DMS153 treated with DMSO at 0.1 percent for 48 hours (cell line): ENCODE measurements around the gene ARHGAP26.

Source experiments
- DNase-seq: peaks from one replicate; lab custom pipeline; 2025; ENCODE audit not compliant: unreplicated experiment; lab: John Stamatoyannopoulos, UW

Gene ARHGAP26

DNA sequence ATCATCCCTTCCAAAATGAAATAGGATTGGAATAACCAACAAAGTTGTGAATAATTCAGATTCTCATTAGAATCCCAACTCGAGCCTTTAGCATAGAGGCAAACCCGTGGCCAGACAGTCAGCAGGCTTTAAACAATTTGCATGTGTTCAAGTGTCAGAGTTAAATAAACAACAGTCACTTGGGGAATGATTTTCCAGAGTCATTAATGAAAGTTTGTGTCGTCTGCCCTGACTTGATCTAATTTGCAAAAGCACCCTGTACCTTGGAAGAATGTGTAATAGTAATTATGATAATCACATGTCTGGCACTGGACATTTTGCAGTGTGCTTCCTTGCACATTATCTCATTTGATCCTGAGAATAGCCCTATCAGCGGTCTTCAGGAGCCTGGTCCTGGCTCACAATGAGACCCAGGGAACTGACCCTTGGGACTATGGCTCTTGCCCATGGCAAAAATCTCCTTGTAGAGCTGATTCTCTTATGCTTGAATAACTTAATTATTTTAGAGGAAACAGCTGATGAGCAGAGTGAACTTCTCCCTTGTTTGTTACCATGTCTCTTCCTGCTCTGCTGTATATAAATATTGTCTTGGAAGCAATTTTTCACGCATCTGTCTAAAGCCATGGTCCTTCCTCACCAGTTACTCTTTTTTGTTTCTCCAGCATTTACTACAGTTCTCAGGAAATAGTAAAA, 360.6 kb downstream of the ARHGAP26 start:
- DNase-seq = no peak

DNA sequence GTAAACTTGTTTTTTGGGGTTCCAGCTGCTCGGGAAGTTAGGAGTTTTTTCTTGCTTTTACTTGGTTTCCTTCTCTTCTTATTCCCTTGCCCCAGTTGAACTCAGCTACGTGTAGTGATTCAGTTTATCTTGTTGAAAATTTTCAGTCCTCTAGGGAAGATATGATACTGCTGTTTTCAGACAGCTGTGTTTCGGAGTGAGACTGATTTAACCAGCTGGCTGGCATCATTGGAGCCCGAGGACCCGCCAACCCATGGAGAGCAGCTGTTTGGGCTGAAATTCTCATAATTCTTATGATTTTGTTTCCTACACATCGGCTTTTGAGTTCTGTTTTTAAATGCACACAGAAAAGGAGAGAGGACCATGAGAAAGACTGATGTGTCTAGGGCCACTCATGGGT, 361.8 kb downstream of the ARHGAP26 start:
- DNase-seq = no peak

DNA sequence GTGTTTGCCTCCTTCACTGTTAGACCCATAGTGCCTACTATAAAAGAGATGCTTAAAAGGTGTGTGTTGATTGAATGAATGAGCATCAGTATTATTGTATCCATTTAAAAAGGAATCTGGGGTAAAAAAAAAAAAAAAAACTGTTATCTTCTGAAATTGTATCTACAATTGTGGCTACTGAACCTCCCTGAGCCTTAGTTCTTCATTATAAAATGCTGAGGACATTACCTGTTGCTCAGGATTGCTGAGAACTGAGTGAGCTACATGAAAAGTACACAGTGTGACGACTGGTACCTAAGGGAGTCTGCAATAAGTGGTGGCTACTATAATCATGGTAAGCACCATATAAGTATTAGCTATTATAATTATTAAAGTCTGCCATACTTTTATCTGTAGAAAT, 362.6 kb downstream of the ARHGAP26 start:
- DNase-seq = no peak

DNA sequence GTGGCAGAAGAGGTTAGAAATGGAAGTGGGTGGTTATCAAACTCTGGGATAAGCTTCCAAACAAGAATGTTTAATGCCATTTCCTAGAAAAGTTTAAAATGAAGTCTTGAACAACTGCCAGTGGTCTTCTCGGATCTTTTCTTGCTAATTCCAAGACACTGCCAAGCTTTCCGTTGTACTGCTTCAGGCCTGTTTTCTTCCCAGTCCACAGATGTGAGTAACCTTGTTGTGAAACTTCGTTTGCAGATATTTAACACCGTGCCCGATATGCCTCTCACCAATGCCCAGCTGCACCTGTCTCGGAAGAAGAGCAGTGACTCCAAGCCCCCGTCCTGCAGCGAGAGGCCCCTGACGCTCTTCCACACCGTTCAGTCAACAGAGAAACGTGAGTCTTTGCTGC, 363.5 kb downstream of the ARHGAP26 start:
- DNase-seq = no peak

DNA sequence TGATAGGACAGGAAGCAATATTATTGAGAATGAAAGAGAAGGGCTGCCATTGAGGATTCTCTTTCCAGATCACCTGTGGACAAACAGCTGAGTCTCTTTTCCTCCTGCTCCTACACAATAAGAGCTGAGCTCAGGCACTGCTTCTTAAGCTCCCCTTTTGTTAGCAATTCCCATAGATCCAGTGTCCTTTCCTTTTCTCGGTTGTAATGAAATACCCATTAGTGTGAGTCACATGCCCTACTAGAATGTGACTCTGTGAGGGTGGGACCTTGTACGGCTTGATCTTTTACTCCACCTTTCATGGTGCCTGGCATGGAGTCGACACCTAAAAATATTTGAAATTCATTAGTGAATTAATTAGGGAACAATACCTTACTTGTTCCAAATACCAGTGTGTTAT, 364.1 kb downstream of the ARHGAP26 start:
- DNase-seq = no peak

DNA sequence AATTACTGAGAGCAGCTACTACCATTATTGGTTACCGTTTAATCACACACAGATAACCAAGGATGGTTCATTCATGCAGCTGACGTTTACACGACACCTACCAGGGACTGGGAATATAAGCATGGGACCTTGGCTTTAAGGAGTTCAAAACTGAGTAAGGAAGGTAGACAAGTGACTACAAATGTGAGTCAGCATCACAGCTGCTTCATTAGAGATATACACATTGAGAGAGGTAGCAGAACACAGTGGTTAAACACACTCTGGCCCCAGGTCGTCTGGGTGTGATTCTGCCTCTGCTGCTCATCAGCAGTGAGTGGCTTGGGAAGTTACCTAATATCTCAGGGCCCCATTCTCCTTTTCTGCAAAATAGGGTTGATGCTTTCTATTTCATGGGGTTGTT, 364.7 kb downstream of the ARHGAP26 start:
- DNase-seq = no peak

DNA sequence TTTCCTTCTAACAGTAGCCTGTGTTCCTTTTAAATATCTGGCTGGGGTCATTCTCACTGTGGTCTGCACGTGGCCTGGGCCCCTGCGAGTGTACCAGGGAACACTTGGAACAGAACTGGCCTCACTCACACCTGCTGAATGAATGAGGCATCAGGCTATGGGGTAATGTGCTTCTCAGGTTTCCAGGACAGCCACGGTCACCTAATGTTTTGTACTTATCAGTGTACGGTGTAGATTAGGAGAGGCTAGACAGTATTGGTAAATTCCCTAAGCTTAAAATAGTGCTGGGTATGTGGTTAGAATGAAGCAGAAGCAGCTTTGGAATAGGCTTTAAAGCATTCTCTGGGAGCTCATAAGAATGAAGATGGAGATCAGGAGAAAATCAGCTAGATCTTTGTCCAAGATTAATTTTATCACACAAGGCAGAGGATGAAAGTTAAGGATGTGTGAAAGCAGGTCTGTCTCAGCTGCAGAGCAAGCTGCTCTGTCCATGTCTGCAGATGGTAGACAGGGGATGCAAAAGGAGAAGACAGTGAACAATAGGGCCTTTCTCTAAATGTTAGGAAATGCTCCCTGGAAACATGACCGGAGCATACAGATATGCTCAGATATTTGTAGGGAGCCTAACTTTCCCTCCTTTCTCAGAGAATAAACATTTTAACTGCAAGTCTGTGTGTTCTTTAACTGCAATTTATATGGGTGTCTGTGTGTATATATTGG, 365.8 kb downstream of the ARHGAP26 start:
- DNase-seq = no peak

DNA sequence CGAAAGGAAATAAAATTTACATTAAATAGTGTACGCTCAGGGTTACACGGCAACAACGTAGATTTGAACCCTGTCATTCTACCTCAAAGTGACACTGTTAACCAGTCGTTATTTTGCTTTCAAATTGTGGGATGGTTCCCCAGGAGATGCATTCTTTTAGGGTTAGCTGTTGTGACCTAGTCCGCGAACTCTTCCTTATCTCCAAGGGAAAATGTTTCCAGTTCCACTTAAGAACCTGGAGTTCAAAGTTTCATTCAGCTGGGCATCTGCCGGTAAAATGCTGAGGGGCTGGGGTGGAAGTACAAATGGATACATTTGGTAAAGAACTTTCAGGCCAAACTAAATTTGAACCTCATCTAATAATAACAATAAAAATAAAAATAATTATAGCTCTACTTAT, 368.7 kb downstream of the ARHGAP26 start:
- DNase-seq = no peak

DNA sequence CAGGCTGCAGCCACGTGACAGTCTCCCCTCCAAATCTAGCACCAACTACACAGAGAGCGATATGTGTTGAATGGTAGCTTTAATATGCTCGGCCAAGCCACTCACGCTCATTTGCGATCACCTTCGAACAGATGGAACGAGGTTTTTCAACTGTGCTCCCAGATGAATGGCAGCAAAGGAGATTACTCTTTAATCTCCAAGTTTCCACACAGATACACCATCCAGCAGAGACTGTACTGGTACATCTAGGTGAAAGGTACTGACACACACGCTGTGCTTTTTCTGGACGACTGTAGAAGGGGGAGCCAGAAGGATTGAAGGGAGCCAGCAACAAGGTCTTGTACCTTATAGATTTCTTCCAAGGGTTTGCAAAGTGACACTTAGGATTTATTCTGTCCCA, 369.4 kb downstream of the ARHGAP26 start:
- no peak for DNase-seq

DNA sequence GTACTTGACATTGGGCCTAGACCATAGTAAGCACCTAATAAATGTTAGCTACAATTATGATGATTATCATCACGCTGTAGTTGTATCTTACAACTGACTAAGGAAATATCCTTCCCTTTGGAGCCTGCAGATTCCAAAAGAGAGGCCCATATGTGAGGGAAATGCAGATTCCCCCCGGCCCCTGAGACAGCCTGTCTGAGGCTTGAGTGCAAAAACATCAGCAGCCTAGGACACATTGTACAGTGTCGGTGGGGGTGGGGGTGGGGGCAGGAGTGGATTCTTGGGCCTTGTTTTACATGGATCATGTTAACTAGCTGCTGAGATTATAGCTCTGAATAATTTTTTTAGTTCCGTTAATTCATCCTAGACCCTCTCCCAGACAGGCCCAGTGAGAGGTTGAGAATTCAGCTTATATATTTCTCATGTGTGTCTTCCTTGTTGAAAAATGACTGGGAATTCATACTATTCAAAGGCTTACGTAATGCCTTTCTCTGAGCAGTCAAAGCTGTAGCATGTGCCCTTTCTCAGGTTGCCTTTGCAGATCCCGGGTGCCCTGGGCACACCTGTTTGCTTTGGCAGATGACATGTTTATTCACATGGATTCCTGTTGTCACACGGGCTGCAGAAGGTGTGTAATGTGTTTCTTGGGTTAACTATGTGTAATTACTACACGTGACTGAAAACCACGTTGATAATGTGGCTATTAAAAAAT, 370.5 kb downstream of the ARHGAP26 start:
- DNase-seq = peak; percentile 85

DNA sequence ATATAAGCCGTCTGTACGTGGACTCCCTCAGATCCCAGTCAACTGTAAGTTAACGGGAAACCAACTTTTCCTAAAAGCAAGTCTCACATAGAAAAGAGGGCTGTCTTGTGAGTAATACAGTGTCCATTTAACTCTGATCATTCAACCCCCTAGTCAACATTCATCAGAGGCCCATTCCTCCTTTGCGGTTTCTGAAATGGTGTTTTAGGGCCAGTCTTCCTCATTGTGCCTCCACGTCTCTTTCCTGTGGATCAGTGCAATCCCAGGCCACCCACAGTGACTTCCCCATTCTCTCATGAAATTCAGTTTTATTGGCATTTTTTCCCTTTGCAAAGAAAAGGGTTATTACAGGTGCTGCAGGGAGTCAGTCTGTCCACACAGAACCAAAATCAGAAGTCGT, 371.5 kb downstream of the ARHGAP26 start:
- no peak for DNase-seq

DNA sequence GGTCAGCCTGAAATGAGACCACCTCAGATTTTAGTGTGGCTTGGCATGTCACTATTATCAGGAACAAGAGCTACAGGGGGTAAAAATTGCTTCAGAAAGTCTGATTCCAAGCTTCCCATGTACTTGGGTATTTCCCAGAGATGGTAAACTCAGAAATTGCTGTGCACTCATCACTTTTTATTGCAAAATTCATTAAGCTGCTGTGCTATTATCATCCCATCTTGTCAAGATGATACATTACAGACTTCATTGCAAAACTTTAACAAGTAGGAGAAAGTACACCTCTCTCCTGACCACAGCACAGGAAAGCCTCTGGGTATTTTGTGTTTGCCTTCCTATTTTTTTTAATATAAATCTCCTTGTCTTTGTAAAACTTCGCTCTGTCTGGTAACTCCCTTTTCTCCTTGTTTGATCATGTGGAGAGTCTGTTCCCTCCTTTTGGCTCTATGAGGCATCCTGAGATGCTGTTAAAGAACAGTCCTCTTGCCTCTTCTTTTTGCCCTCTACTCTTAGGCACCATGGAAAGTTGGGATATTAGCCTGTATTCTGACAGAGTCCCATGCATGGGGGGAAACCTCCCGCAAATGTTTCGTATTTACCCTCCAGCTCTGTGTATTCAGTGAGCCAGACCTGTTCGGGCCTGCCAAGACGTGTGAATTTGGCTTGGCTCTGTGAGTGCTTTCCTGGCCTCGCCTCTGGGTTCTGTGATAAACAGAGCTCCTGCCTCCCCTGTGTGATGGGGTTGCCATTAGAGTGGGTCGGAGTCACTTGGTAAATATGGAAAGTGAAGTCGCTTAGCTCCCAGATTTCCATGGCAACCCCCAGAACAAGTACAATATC, 372.6 kb downstream of the ARHGAP26 start:
- DNase-seq = no peak

DNA sequence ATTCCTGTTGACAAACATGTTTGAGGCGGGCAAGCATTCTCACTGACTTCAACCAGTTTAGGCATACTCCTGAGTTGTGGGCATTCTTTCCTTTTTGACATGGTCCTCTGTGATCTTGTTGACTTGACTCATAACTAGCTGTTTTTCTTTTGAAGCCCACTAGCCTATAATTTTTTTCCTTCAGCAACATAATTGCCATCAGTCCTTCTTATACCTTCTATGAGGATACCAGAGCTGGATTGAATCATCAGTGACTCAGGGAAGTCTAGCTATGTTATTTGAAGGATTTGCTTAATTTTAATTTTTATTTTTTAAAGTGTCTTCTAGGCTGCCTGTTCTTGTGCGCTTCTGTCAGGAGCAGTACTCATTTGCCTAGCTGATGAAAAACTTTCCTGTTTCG, 373.8 kb downstream of the ARHGAP26 start:
- DNase-seq = no peak

DNA sequence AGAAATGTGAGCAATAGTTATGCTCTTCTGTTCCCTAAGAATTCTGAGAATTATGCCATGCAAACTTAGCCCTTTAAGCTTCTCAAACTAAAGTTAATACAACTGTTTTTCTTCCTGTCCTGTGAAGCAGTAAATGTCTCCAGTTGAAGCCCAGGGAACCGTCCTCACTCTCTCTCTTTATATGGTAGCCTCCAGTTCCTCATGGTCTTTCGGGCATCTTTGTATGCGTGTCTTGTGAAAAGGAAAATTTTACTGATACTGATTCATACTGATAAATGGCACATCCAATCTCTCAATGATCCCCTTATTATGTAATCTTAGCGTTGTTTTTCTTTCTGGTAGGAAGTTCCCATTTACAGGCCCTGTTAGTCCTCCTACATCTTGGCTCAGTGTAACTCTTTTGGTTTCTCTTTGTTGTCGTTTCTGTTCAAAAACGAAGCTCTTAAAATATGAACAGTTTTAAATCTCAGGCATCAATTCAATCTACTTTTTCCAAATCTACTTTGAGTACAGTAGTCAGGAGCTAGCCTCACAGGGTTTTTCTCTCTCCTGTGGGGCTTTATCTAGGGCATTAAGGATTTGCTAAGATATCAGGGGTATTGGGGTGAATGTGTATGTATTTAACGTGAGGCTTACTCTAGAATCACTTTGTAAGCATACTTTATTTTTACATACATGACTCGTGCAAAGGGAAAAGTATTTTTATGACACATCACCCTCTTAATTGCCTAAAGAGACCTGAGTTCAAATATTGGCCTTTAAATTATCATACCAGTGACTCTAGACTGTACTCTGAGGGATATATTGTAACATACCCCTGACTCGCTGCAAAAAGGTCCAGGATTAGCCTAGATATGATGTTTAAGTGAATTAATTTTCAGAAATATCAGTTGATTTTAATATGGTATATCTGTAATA, 375.3 kb downstream of the ARHGAP26 start:
- DNase-seq = no peak

DNA sequence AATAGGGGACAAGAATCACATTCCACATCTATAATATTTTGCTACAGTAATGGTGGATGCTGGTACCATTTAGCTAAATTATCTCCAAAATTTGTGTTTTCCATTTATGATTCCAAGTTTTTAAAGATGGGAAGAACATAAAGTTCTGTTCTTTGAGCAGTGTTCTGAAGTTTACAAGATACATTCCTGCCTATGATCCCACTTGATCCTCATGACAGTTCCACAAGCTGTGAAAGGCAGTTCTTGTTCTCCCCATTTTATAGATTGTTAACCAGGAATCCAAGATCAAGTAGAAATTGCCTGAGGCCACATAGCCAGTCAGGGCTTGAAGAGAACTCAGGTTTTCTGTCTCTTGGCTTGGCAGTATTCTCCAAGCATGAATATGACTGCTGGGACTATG, 376.0 kb downstream of the ARHGAP26 start:
- DNase-seq = no peak

DNA sequence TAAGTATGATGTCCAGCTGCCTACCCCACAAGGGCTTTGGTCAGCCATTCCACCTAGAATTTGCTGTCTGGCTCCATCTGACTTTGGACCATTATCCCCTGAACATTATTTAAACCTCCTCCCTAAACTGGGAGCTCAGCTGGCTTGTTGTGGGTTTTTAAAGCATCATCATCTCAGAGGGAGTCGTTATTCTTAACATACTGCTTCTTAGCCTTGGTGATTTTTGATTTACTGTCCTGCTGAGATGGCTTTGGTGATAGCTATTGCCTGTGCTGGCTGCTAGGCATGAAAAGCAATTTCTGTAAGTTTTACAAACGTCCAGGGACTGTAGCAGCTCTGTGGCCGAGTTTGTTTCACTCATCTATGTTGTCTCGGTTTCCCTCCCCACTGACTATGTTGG, 377.2 kb downstream of the ARHGAP26 start:
- DNase-seq = no peak

DNA sequence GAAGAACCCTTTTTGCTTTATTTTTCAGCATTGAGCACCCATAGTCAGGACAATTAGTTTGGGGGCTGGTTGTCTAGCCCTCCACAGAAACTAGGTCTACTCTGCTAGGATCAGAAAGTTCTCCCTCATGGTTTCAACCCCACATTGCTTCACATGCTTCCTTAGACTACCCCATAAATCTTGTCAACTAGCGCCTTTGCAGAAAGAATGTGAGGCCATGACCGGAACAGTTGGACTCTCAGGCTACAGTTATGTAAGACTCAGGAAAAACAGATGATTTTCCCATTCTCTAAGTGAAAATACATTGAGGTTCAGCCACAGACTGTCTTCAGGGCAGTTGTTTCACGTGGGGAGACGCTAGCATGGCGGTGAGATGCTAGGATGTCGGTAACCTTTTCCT, 377.7 kb downstream of the ARHGAP26 start:
- no peak for DNase-seq

DNA sequence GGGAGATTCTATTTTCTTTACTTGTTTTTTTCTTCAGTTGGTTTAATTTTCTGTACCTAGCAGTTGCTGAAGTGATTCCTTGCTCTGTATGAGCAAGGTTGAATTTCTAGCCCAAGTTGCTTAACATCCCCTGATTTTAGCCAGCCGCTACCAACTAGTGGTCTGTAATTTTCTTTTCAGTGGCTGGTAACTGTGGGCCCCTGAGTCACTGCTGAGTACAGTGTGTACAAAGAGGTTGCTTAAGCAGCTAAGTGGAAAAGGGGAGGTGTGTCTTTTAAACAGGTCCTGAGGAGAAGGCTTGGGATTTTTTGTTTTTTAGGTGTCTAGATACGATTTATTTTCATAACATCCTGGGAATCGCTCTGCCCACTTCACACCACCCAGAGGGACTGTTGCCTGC, 378.6 kb downstream of the ARHGAP26 start:
- no peak for DNase-seq

DNA sequence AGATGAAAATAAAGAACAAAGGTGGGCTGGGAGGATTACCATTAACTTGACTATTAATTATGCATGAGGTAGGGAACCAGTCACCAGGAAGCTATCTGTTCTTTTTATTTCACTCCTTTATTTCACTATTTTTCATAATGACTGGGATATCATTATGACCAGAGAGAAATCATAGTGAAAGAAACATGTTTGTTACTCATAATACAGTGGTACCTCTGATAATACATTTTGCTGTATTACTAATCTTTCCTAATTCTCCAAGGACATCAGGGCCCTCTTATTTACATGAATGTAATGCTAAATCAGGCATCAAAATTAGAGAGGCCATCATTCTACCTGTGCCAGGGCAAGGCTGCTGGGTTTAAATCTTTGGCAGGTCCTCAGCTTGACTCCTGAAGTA, 379.6 kb downstream of the ARHGAP26 start:
- no peak for DNase-seq

DNA sequence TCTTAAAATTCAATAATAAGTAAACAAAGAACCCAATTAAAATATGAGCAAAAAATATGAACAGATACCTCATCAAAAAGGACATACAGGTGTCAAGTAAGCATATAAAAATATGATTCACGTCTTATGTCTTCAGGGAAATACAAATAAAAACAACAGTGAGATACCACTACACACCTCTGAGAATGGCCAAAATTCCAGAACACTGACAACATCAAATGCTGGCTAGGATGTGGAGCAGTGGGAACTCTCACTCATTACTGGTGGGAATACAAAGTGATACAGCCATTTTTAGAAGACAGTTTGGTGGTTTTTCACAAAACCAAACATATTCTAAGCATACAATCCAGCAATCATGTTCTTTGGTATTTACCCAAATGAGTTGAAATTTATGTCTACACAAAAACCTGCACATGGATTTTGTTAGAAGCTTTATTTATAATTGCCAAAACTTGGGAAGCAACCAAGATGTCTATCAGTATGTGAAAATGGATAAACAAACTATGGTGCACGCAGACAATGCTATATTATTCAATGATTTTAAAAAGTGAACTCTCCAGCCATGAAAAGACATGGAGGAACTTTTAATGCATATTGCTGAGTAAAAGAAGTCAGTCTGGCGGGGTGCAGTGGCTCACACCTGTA, 381.0 kb downstream of the ARHGAP26 start:
- no peak for DNase-seq
